ENCODE data around the gene MAGEA2B.
"Not testable (repeated sequence)": the region's sequence is repeated elsewhere in the genome, so short reads cannot be mapped to it uniquely, and the experiment has no call there.

The MAGEA2B gene

GRCh38 chrX:152733261-152733975, 19.0 kb downstream of the MAGEA2B start, which contains the start of the genes CSAG1 and MAGEA12 (continued):
- TF ChIP-seq ZNF350 (tag by site-specific recombination; IDR thresholded peaks at IDR 0.05) (no peak), SCRT1 (tag by site-specific recombination; IDR thresholded peaks at IDR 0.05; ENCODE audit: borderline replicate concordance) (no peak), ZNF433 (tag by site-specific recombination; IDR thresholded peaks at IDR 0.05; ENCODE audit: low read depth) (no peak), PRDM10 (tag by site-specific recombination; IDR thresholded peaks at IDR 0.05) (no peak)

GRCh38 chrX:152734143-152734858, 19.9 kb downstream of the MAGEA2B start:
- H3K27ac ChIP-seq (ENCODE audit: extremely low read depth, low read depth, low read length); H3K9me3 ChIP-seq (ENCODE audit: control insufficient read depth, insufficient read depth, low read depth, low read length); H3K4me1 ChIP-seq (ENCODE audit: control insufficient read depth, insufficient read depth, low read length); H3K4me3 ChIP-seq (ENCODE audit: low read depth, low read length); H3K36me3 ChIP-seq (ENCODE audit: control insufficient read depth in 2 of 2, insufficient read depth in 1 of 2, low read length in 2 of 2); POLR2A ChIA-PET; CTCF ChIA-PET: not testable (repeated sequence)

GRCh38 chrX:152735101-152735500, 20.7 kb downstream of the MAGEA2B start:
- Histone ChIP-seq H3K4me1 (ENCODE audit: control insufficient read depth, insufficient read depth, low read length) (no peaks in the 10 kb centered on the region), H3K27ac (ENCODE audit: extremely low read depth, low read depth, low read length) (no peak overlapping the region), H3K9me3 (ENCODE audit: control insufficient read depth, insufficient read depth, low read depth, low read length) (no peaks in the 10 kb centered on the region), H3K36me3 (ENCODE audit: control insufficient read depth in 2 of 2, insufficient read depth in 1 of 2, low read length in 2 of 2) (no peaks in the 10 kb centered on the region), H3K4me3 (ENCODE audit: low read depth, low read length) (no peak overlapping the region)
- ChIA-PET POLR2A (no interaction called here), CTCF (no interaction called here)
- TF ChIP-seq ZNF148 (tag by site-specific recombination; IDR thresholded peaks at IDR 0.05; ENCODE audit: borderline replicate concordance) = no peak
- no peak for TF ChIP-seq ZEB2 (tag by site-specific recombination; IDR thresholded peaks at IDR 0.05)
- TF ChIP-seq ZNF221 (tag by site-specific recombination; IDR thresholded peaks at IDR 0.05; ENCODE audit: borderline replicate concordance) = no peak
- TF ChIP-seq SP3 (tag by site-specific recombination; IDR thresholded peaks at IDR 0.05) = no peak
- TF ChIP-seq ZBTB11 (tag by site-specific recombination; conservative IDR thresholded peaks at IDR 0.05; ENCODE audit: low read depth) = no peak
- no peak for TF ChIP-seq ZNF37A (tag by site-specific recombination; IDR thresholded peaks at IDR 0.05)

Measured in HEK293 (cell line).